Sigmoid colon (tissue), 4 donors: ENCODE measurements around the gene DTD1.

Source experiments
- CTCF ChIP-seq, 4 experiments: fragments of 450-650 bp in 3 of 4; fragments of 200-600 bp in 1 of 4; IDR thresholded peaks; one replicate each; pipeline ENCODE4 v1.5.1; 2016 to 2019; ENCODE audit warnings: antibody characterized with exemption in 4 of 4, mild to moderate bottlenecking in 3 of 4, moderate library complexity in 2 of 4
- EP300 ChIP-seq, 4 donors: sonication (generic); formaldehyde crosslinking; IDR thresholded peaks; one replicate each; pipeline ENCODE4 v1.6.1; 2017; ENCODE audit warnings: antibody characterized with exemption in 4 of 4
- POLR2A ChIP-seq, 2 donors: fragments of 450-650 bp; IDR thresholded peaks; one replicate each; pipeline ENCODE4 v1.6.1; 2016; ENCODE audit warnings: antibody characterized with exemption in 2 of 2, mild to moderate bottlenecking in 2 of 2, moderate library complexity in 2 of 2
- POLR2AphosphoS5 ChIP-seq, 4 donors: sonication (generic); formaldehyde crosslinking; IDR thresholded peaks; one replicate each; pipeline ENCODE4 v1.6.1; 2017; ENCODE audit warnings: antibody characterized with exemption in 4 of 4

GRCh38 chr20:18611492-18611891 lies 23.6 kb downstream of the DTD1 start:
- no peak for TF ChIP-seq CTCF (IDR thresholded peaks at IDR 0.05)
- TF ChIP-seq POLR2A (IDR thresholded peaks at IDR 0.05): no peak
- TF ChIP-seq POLR2AphosphoS5 (IDR thresholded peaks at IDR 0.05): no peak
- no peak for TF ChIP-seq EP300 (IDR thresholded peaks at IDR 0.05)
